ENCODE data around the gene FFAR3.
"Not testable (repeated sequence)": the region's sequence is repeated elsewhere in the genome, so short reads cannot be mapped to it uniquely, and the experiment has no call there.

Gene FFAR3

DNA sequence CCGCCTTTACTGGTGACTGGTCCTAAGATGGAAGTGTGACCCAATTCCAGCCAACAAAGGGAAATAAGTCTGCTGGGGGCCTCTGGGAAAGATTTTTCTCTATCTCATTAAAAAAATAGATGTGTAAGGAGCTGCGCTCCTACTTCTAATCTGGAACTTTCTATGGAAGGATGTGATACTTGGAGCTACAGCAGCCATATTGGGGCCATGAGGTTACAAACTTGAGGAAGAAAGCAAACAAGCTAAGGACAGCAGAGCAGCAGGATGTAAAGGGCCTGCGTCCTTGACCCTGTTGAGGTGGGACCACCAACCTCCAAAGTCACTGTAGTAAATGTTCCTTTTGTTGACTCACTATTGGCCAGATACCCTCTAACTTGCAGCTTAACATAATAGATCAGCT is 20.1 kb downstream of the FFAR3 start:
- no peak for DNase-seq

DNA sequence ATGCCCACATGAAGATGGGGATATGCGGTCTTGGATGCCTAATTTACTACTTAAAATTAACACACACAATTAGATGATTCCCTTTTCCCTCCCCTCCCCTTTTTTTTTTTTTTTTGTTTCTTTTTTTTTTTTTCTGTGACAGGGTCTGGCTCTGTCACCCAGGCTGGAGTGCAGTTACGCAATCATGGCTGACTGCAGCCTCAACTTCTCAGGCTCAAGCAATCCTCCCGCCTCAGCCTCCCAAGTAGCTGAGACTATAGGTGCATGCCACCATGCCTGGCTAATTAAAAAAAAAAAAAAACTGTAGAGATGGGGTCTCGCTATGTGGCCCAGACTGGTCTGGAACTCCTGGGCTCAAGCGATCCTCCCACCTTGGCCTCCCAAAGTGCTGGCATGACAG is 21.3 kb downstream of the FFAR3 start:
- not testable (repeated sequence) for DNase-seq

DNA sequence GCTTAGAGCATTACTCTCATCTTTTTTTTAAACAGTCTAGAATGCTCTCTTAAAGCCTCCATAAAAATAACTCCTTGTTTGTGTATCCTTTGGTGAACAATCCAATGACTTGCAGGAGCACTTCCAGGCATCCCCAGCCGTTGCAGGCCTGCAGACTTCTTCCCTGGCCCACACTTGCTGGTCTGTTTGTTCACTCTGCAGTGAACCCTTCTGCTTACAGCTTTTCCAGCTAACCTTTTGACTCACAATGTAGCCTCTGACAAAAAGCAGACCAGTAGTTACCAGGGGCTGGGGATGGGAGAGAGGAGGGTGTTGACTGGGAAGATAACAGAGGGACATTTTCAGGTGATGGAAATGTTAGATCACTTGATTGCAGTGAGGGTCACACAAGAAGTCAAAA is 21.7 kb downstream of the FFAR3 start:
- DNase-seq, result no peak

DNA sequence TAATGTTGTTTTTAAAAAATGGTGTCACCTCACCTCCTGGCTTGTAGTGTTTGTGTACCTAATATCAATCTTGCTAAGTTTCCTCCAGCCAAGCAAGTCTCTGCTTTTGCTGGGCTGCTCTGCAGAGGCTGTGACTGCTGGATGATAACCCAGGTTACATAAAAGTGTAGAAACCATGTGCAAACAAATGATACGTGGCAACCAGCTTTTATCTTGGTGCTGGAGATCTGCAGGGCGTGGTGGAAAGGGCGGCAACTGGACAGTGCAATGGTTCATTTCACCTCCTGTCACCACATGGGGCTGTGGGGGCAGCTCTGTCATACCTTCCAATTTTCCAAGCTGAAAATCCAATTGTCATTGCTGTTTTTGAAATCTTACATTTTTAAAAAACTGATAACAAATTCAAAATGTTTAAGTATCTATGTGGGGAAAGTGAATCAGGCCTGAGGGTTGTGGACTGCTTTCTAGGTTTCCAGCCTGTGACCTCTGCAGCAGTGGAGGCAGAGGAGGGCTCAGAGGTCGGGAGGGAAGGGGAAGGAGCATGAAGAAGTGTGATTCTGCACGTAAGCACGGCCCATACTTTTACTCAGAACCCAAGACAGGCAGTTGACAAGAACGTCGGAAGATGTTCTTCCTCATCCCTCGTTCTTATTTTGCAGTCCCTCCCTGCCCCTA is 22.3 kb downstream of the FFAR3 start:
- DNase-seq, result no peak

DNA sequence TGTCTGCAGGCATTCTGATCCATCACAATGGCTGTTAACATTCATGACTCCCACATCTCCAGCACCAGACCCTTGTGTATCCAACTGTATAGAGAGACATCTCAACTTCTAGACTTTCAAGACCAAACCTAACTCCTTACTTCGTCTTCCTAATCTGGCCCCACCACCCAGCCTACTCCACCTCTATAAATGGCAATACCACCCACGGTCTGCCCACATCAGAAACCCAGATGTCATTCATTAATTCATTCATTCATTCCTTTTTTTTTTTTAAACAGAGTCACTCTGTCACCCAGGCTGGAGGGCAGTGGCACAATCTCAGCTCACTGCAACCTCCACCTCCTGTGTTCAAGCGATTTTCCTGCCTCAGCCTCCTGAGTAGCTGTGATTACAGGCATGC is 23.1 kb downstream of the FFAR3 start:
- no peak for DNase-seq

DNA sequence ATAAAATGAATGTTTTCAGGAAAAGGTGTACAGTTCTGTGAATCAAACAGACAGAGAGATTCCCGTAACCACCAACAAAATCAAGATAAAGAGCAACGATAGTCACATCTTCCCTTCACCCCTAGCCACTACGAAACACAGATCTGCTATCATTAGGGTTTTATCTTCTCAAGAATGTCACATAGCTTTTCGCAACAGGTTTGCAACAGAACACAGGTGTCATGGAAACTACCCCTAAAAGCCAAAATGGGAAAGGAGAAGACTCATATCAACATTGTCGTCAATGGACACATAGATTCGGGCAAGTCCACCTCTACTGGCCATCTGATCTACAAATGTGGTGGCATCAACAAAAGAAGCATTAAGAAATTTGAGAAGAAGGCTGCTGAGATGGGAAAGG is 23.7 kb downstream of the FFAR3 start:
- DNase-seq, result no peak

DNA sequence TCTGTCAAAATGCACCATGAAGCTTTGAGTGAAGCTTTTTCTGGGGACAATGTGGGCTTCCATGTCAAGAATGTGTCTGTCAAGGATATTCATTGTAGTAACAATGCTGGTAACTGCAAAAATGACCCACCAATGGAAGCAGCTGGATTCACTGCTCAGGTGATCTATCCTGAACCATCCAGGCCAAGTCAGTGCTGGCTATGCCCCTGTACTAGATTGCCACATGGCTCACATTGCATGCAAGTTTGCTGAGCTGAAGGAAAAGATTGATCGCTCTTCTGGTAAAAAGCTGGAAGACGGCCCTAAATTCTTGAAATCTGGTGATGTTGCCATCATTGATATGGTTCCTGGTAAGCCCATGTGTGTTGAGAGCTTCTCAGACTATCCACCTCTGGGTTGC is 25.3 kb downstream of the FFAR3 start:
- DNase-seq, result no peak

DNA sequence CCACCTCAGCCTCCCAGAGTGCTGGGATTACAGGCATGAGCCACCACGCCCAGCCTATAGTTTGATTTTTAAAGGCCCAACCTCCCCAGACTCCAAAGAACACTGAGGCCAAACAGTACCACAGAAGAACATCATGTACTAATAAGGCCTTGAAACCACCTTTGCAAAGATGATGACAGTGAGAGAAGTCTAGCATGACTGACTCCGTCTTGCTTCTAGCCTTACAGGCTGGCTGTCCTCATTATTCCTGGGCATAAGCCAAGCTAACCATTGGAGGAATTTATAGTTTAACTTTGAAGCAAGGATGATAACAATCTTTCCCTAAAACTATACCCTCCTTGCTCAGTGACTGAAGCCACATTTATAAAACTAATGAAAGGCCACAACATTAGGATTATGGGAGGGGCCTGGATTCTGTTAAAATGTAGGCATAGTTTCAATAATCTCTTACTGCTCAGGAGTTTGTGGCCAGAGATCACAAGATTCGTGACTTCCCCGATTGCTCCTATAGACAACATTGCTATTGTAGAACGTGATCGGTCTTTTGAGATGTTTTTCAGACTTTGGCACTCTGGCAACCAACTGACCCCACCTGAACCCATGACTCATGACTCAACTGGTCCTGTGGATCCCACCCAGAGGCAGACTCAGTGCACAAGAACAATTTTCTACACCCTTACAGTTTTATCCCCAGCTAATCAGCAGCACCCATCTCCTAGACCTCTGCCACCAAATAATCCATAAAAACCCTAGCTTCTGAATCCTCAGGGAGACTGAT is 30.2 kb downstream of the FFAR3 start:
- no peak for DNase-seq

DNA sequence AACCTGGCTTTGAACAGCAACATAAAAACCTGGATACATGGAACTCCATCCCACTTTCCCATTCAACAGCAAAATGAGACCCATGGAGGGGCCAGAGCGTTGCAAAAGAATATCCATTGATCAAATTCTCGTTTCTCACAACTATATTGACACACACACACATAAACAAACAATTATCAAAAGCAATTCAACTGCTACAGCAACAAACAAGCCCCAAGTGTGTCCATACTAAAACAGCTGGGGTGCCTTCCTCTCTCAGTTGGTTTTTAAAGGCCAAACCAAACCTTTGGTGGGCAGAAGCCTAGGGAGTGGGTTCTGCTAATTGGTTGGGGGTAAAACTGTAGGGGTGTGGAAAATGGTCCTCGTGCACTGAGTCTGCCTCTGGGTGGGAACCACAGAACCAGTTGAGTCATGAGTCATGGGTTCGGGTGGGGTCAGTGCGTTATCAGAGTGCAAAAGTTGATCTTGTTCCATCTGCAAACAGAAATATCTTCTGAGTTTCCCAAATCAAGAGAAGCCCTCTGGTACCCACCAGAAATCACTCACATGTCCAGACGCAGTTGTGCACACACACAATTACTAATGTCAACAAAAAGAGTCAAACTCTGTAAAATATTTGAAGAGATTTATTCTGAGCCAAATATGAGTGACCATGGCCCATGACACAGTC is 31.1 kb downstream of the FFAR3 start:
- no peak for DNase-seq

DNA sequence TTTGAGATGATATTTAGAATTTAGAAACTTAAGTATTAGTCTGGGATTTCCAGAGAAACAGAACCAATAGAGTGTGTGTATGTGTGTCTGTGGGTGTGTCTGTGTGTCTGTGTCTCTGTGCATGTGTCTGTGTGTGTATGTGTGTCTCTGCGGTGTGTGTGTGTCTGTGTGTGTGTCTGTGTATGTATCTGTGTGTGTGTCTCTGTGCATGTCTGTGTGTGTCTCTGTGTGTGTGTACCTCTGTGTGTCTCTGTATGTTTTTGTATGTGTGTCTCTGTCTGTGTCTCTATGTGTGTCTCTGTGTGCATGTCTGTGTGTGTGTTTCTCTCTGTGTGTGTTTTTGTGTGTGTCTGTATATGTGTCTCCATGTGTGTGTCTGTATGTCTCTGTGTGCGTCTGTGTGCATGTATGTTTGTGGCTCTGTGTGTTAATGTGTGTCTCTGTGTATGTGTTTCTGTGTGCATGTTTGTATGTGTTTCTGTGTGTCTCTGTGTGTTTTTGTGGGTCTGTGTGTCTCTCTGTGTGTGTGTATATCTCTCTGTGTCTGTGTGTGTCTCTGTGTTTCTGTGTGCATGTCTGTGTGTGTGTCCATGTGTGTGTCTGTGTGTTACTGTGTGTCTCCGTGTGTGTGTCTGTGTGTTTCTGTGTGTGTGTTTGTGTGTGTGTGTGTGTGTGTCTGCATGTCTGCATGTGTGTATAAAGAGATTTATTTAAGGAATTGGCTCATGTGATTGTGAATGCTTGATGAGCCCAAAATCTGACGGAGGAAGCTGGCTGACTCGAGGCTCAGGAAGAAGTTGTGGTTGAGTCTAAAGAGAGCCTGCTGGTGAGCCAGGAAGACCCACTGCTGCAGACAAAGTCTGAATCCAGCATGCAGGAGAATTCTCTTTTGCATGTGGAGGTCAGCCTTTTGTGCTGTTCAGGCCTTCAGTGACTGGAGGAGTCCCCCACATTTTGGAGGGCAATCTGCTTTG is 34.8 kb downstream of the FFAR3 start:
- DNase-seq, result no peak

DNA sequence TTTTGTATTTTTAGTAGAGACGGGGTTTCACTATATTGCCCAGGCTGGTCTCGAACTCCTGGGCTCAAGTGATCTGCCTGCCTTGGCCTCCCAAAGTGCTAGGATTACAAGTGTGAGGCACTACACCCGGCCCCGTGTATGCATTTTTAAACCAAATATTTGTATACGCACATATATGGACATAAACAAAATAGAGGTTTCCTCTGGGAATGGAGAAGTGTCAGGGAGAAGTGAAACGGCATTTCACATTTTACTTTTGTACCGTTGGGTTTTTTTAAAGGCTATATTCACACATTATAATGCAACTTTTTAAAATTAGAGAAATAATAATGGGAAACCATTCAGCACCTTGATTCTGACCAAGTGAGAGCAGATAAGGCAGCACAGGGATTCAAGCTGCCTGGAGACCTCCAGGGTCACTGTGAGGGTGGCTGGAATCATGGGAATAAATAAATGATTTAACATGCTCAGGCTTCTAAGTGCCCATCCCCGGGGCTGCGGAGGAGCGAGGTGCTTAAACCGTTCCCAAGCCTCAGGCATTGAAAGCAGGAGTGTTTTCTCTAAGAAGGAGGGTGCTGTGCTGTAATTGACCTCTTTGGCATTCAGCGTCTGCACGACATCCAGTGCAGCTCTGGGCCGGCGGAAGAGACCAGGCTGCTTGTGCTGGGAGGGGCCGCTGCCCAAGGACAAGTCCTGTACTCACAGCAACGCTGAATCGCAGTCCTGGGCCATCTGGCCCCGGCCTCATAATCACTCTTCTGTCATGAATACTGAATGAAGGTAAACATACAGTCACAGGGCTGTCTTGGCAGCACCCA is 37.3 kb downstream of the FFAR3 start:
- no peak for DNase-seq

DNA sequence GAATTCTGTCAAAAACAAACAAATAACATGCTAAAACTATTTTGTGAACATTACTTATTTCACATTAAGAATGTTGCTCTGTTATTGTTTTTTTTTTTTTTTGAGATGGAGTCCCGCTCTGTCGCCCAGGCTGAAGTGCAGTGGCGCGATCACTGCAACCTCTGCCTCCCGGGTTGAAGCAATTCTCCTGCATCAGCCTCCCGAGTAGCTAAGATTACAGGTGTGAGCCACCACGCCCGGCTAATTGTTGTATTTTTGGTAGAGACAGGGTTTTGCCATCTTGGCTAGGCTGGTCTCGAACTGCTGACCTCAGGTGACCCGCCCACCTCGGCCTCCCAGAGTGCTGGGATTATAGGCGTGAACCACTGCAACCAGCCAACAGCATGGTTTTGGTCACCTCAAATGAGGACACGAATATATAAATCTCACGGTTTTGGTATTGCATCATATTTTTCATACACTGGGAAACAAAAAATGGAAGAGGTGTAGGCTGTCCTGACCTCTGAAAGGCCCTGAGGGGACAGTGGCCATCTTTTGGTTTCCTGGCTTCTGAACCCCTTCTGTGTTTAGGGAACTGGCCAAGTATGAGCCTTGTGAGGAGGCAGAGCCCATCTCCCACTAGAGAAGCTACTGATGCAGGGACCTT is 38.1 kb downstream of the FFAR3 start:
- DNase-seq, result no peak

DNA sequence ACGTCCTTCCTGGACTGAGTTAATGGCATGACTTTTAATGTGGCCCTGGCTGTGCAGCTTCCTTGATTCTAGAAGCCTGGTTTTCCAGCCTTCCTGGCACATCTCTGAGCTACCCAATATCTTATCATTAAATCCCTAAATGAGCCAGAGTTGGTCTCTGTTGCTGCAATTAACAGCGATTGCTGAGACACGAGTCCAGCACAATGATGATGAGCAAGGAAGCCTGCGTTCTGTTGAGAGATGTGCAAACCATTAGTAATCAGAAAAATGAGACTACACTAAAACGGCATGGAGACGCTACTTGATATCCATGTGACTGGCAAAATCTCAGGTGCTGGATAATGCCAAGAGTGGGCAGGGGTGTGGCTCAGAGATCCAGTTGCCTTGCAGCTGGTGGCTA is 38.8 kb downstream of the FFAR3 start:
- no peak for DNase-seq

DNA sequence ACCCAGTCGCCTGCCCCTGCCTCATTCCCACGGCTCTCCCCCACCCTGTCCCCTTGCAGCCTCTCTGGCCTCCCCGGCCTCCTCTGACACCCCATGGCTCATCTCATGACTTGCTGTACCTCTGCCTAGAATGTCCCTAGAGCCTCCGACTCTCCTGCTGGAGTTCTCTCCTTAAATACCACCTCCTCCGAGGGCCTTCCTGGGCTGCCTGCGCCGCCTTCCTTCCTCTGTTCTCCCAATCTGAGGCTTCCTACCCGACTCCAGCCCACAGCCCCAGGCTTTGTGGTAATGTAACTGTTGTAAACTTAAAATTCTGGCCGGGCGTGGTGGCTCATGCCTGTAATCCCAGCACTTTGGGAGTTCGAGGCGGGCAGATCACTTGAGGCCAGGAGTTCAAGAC is 40.3 kb downstream of the FFAR3 start:
- DNase-seq, result no peak

DNA sequence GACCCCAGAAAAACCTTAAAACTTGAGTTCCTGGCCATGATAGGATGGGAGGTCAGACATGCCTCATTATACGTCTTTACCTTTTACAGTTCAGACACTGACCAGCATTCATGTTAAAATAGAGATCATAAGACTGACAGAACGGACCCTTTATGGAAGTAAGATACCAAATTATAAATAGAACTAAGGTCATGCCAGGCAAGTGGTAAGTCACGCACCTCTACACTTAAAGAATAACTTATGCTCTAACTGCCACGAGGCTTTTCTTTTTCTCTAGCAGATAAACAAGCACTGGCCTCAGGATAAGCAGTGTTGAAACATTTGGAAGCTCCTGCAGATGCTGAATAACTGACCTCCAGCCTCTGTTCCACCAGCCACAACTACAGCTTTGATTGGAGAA is 41.0 kb downstream of the FFAR3 start:
- no peak for DNase-seq

DNA sequence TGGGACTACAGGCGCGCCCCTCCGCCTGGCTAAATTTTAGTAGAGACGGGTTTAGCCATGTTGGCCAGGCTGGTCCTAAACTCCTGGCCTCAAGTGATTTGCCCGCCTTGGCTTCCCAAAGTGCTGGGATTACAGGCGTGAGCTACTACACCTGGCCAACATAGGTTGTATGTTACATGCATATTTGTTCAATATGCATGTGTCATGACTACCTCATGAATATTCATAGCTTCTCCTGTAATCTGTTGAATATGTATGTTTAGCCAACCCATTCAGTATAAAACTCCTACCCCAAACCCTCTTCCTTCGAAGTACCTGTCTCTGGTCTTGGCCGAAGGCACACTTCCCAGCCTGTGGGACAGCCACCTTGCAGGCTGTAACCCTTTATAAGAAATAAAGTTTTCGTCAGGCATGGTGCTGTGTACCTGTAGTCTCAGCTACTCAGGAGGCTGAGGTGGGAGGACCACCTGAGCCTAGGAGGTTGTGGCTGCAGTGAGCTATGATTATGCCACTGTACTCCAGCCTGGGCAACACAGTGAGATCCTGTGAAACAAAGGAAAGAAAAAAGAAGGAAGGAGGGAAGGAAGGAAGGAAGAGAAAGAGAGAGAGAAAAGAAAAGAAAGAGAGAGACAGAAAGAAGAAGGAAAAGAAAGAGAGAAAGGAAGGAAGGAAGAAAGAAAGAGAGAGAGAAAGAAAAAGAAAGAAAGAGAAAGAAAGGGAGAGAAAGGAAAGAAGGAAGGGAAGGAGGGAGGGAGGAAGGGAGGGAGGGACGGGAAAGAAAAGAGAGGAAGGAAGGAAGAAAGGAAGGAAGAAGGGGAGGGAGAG is 41.9 kb downstream of the FFAR3 start:
- no peak for DNase-seq

DNA sequence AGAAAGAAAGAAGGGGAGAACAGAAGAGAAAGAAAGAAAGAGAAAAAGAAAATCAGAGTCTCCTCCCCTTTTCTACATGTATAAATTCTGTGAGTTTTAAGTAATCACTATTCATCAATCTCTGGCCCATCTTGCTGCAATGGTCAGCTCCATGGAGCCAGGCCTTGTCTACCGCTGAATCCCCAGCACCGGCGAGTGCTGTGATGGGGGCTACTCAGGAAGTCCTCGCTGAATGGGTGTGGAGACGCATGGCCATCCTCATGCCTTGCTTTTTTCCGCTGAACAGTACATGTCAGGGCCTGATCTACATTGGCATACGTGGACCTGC is 42.5 kb downstream of the FFAR3 start:
- no peak for DNase-seq

DNA sequence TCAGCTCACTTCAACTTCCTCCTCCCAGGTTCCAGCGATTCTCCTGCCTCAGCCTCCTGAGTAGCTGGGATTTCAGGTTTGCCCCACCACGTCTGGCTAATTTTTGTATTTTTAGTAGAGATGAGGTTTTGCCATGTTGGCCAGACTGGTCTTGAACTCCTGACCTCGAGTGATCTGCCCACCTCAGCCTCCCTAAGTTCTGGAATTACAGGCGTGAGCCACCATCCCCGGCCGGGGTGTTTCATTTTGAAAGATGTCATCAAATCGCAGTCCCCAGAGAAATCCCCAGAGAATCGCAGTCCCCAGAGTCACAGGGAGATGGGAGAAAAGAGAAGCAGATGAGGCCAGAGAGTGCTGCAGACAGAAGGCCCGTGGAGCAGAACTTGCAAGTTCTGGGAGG is 43.2 kb downstream of the FFAR3 start:
- not testable (repeated sequence) for DNase-seq

DNA sequence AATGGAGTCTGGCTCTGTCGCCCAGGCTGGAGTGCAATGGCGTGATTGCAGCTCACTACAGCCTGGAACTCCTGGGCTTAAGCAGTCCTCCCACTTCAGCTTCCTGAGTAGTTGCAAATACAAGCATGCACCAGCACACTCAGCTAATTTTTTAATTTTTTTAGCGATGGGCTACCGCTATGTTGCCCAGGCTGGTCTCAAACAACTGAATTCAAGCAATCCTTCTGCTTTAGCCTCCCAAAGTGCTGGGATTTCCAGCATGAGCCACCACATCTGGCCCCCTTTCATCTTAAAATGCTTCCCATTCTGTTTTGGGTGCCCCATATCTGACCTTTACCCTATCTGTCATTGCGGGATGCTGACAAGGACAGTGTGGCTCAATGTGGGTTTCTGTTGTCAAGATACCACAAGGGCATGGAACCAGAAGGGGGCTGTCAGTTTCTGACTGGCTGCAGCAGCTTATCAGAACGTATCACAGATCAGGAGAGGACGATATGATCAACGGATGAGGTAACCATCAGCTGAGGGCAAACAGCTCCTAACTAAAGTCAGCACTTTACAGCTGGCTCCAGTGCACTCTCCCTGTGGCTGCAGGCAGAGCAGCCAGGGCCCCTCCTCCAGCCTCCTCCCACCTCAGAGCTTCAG is 45.0 kb downstream of the FFAR3 start:
- DNase-seq, result no peak
